IPS-18c (cell line): ENCODE measurements around the gene EGF.
"Not testable (repeated sequence)": the region's sequence is repeated elsewhere in the genome, so short reads cannot be mapped to it uniquely, and the experiment has no call there.

Experiments used
- H3K4me3 ChIP-seq: 2 replicates; pipeline ENCODE4 v1.7.0; 2013; ENCODE audit warnings: low read depth, mild to moderate bottlenecking, low read length, moderate library complexity; ENCODE audit not compliant: insufficient read depth
- H3K9me3 ChIP-seq: one replicate; pipeline ENCODE4 v1.6.1; 2013; ENCODE audit warnings: mild to moderate bottlenecking, low read length, moderate library complexity; ENCODE audit not compliant: control insufficient read depth, insufficient read depth

EGF gene

DNA sequence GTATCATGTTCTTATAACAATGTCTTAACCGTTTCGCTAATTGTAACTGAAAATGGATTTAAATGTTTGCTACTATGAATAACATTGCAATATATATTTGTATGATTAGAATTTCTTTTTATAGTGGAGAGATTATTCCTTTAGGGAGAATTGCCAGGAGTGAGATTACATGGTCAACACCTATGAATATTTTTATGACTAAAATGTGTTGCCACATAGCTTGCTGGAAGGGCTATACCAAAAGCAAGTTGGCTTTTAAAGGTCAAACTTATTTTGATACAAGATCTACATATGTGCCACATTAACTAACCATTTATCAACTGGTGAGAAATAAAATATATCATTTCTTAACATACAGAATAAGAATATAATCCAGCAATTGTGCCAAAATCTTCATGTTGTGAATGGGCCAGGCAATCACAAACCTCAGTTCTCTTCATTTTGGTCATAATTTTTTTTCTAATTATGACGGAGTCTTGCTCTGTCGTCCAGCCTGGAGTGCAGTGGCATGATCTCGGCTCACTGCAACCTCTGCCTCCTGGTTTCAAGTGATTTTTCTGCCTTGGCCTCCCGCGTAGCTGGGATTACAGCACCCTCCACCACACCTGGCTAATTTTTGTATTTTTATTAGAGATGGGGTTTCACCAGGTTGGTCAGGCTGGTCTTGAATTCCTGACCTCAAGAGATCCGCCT is 10.0 kb upstream of the EGF start:
- Histone ChIP-seq H3K9me3 (peaks cover 2% of the 10 kb centered on the region), H3K4me3 (no peak overlapping the region)

GRCh38 chr4:109908731-109909130 is 4.0 kb upstream of the EGF start:
- no peak overlapping the region for H3K4me3 ChIP-seq
- H3K9me3 ChIP-seq: no peaks in the 10 kb centered on the region

- Histone ChIP-seq H3K4me3 (no peak overlapping the region), H3K9me3 (no peaks in the 10 kb centered on the region)
Observed at GRCh38 chr4:109910256-109910655, 2.4 kb upstream of the EGF start.

DNA sequence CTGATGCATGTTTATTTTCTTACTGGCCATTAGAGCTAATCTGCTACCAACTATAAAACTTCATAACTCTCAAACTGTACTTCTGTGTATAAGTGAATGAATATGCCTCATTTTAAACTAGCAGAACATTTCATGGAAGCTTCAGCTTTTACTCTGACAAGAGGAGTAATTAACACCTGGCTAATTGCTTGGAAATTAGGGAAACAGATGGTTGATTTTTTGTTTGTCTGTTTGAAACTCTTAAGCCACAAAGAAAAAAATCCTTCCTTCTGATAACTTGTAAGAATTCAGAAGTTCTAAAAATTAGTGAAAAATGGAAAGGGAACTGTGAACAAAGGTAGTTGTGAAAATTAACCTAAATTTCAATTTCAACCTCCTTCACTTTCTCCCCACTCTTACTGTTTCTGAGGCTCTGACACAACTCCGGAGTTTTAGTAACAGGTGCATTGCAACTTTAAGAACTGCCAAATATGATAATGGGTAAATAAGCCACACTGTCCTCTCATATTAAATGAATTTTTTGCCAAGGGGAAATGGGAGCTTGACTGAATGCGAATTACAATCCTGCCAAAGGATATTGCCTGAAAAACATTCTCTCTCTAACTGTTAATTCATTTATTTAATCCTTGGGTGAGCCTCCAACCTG is 1.0 kb downstream of the EGF start:
- H3K4me3 ChIP-seq: no peak overlapping the region
- H3K9me3 ChIP-seq: no peaks in the 10 kb centered on the region

DNA sequence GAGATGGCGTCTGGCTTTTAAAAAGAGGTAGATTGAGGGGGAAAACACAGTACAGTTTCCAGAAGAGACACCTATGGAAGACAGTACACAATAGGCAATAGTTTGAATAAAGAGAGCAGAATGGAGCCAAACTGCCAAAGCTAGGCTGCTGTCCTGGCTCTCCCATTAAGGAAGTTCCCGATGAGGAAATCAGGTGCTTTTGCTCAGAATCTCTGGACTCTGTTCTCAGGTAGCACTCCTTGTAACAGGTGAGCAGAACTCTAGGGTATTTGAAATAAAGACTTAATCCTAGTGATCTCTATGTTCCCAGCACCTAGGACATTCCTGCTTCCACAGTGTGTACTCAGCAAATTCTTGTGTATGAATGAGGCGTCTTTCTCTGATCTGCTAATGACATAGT is 1.6 kb downstream of the EGF start:
- Histone ChIP-seq H3K9me3 (no peaks in the 10 kb centered on the region), H3K4me3 (no peak overlapping the region)

- H3K4me3 ChIP-seq: no peak overlapping the region
- H3K9me3 ChIP-seq: no peaks in the 10 kb centered on the region
Observed at GRCh38 chr4:109915385-109916026, 2.8 kb downstream of the EGF start.

- Histone ChIP-seq H3K4me3 (no peak overlapping the region), H3K9me3 (no peaks in the 10 kb centered on the region)
Observed at GRCh38 chr4:109916027-109916409, 3.3 kb downstream of the EGF start.

GRCh38 chr4:109921384-109921808 is 8.7 kb downstream of the EGF start:
- H3K9me3 ChIP-seq: no peaks in the 10 kb centered on the region

GRCh38 chr4:109925396-109925795 is 12.7 kb downstream of the EGF start:
- Histone ChIP-seq H3K4me3 (no peak overlapping the region), H3K9me3 (no peaks in the 10 kb centered on the region)

More at GRCh38 chr4:109921384-109921808, 8.7 kb downstream of the EGF start:
- H3K4me3 ChIP-seq: no peak overlapping the region

GRCh38 chr4:109928327-109929045 is 15.8 kb downstream of the EGF start:
- H3K9me3 ChIP-seq: no peaks in the 10 kb centered on the region

DNA sequence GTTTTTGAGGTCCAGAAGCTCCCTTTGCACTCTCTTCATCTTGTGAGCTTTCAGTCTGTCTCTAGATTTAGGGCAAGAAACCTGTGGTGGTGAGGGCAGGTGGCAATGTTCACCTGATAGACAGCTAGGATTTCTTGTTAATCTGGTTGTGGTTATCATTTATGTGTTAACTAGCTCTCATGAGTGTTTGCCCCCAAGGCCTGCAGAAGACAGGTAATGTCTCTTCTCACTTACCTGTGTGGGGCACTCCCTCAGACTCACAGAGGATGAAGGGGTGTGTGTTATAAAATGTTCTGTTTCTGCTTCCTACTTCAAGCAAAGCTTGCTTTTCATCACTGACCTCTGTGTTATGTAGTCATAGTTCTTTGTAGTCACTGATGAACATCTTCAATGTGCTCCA is 17.8 kb downstream of the EGF start:
- H3K4me3 ChIP-seq: no peak overlapping the region
- no peaks in the 10 kb centered on the region for H3K9me3 ChIP-seq

More at GRCh38 chr4:109928327-109929045, 15.8 kb downstream of the EGF start:
- H3K4me3 ChIP-seq: no peak overlapping the region

- H3K9me3 ChIP-seq: no peaks in the 10 kb centered on the region
Observed at GRCh38 chr4:109930872-109931271, 18.2 kb downstream of the EGF start.

GRCh38 chr4:109931318-109931717 is 18.6 kb downstream of the EGF start:
- no peak overlapping the region for H3K4me3 ChIP-seq
- no peaks in the 10 kb centered on the region for H3K9me3 ChIP-seq

More at GRCh38 chr4:109930872-109931271, 18.2 kb downstream of the EGF start:
- H3K4me3 ChIP-seq: no peak overlapping the region

DNA sequence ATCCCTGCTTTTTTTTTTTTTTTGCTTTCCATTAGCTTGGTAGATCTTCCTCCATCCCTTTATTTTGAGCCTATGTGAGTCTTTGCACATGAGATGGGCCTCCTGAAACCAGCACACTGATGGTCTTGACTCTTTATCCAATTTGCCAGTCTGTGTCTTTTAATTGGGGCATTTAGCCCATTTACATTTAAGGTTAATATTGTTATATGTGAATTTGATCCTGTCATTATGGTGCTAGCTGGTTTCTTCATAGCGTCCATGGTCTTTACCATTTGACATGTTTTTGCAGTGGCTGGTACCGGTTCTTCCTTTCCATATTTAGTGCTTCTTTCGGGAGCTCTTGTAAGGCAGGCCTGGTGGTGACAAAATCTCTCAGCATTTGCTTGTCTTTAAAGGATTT is 24.7 kb downstream of the EGF start:
- H3K9me3 ChIP-seq: not testable (repeated sequence)

GRCh38 chr4:109939190-109939589 is 26.5 kb downstream of the EGF start:
- no peak overlapping the region for H3K4me3 ChIP-seq
- H3K9me3 ChIP-seq: peaks cover 4% of the 10 kb centered on the region

More for the DNA sequence above, 24.7 kb downstream of the EGF start:
- H3K4me3 ChIP-seq: not testable (repeated sequence)

GRCh38 chr4:109942292-109942926 is 29.7 kb downstream of the EGF start:
- Histone ChIP-seq H3K4me3 (no peak overlapping the region), H3K9me3 (peaks cover 4% of the 10 kb centered on the region)

DNA sequence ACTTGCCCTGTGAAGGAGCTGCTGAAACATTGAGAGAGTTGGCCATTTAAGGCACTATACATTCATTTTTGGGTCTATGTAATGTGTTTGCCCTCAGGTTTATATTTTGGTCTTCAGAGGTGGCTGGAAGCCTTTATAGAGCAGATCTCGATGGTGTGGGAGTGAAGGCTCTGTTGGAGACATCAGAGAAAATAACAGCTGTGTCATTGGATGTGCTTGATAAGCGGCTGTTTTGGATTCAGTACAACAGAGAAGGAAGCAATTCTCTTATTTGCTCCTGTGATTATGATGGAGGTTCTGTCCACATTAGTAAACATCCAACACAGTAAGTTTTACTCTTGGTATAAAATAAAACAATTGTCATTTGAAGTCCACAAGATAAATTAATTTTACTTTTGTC is 31.1 kb downstream of the EGF start:
- Histone ChIP-seq H3K9me3 (peaks cover 4% of the 10 kb centered on the region), H3K4me3 (no peak overlapping the region)
